Measurements from ENCODE around the gene SLC22A23. TPM values are rescaled to one million over a fixed set of nuclear protein-coding genes. Genes with fewer than 3 reads are reported as not detected.

The SLC22A23 gene
- total and polyA plus RNA-seq, 2 experiments from 2014 or later: 6.1 to 38.3 TPM

DNA sequence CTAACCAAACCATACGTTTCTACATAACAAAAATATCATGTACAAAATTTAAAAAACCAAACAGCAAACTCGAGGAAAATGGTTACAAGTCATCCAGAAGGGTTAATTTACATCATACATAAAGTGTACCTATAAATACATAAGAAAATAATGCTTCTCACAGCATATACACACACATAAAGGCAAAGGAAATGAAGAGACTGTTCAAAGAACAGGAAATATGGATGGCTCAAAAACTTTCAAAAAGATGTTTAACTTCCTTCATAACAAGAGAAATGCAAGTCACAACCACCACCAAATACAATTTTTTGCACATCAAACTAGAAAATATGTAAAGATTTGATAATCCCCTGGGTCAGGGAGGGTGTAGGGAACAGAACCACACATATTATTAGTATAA, 7.5 kb downstream of the SLC22A23 start:
- Mint-ChIP-seq H3K4me1 (peaks cover 33% of the 10 kb centered on the region), H3K27ac (no peak overlapping the region), H3K36me3 (ENCODE audit: low read depth) (peaks cover 57% of the 10 kb centered on the region), H3K27me3 (ENCODE audit: insufficient read depth, low read depth, poor library complexity) (peaks cover 6% of the 10 kb centered on the region), H3K9me3 (peaks cover 5% of the 10 kb centered on the region), H3K4me3 (no peak overlapping the region)
- peaks cover 32% of the 10 kb centered on the region for H3K4me1 ChIP-seq (ENCODE audit: insufficient read depth)
- H2AFZ ChIP-seq: no peak overlapping the region
- H3K9me2 ChIP-seq (ENCODE audit: insufficient read depth): no peaks in the 10 kb centered on the region
- H4K20me1 ChIP-seq (replicated peaks; ENCODE audit: insufficient read depth): peaks cover 17% of the 10 kb centered on the region
- peaks cover 98% of the 10 kb centered on the region for H3K79me2 ChIP-seq (replicated peaks; ENCODE audit: insufficient read depth)
- no peaks in the 10 kb centered on the region for H3F3A ChIP-seq (replicated peaks; ENCODE audit: low read depth)
- H3K4me3 ChIP-seq: no peak overlapping the region
- no peak overlapping the region for H3K4me2 ChIP-seq
- no peaks in the 10 kb centered on the region for H3K27me3 ChIP-seq (ENCODE audit: insufficient read depth)
- ATAC-seq (no peak), DNase-seq (ENCODE audit: low spot score) (no peak)
- no peak overlapping the region for H3K27ac ChIP-seq (ENCODE audit: low read depth)
- no peak for TF ChIP-seq REST (IDR thresholded peaks at IDR 0.05; ENCODE audit: unreplicated experiment)
- TF ChIP-seq ZNF331 (CRISPR knock-in tag; IDR thresholded peaks at IDR 0.05; ENCODE audit: low read depth): no peak
- no peak for TF ChIP-seq EZH2 (IDR thresholded peaks at IDR 0.05; ENCODE audit: low read depth, unreplicated experiment)
- no peak for TF ChIP-seq ZNF462 (CRISPR knock-in tag; IDR thresholded peaks at IDR 0.05)
- TF ChIP-seq STAT1 (IDR thresholded peaks at IDR 0.05; ENCODE audit: unreplicated experiment): no peak
- no peak for TF ChIP-seq NANOG (IDR thresholded peaks at IDR 0.05; ENCODE audit: borderline replicate concordance)
- TF ChIP-seq CREB1 (CRISPR knock-in tag; IDR thresholded peaks at IDR 0.05; ENCODE audit: low read depth): no peak
- TF ChIP-seq POLR2AphosphoS5 (IDR thresholded peaks at IDR 0.05; ENCODE audit: low read depth): no peak
- no peak for TF ChIP-seq JUNB (IDR thresholded peaks at IDR 0.05; ENCODE audit: unreplicated experiment)
- 0 out of 2 replicates have a peak, but pooled peaks cover 5% of the 10 kb centered on the region for H3K36me3 ChIP-seq (ENCODE audit: insufficient read depth)
